Stimulated activated CD8-positive, alpha-beta memory T cell treated with anti-CD3 and anti-CD28 coated beads, Interleukin-4, amount 100 ng/mL, for 4 hours (primary cell): Measurements from ENCODE around the gene AMHR2.

Experiments used
- DNase-seq, 2 donors: peaks; one replicate each; pipeline ENCODE4 v3.0.0-alpha.2; 2020; ENCODE audit warnings: low read depth in 2 of 2, low spot score in 1 of 2

The AMHR2 gene

GRCh38 chr12:53452159-53453077 lies 28.8 kb downstream of the AMHR2 start:
- DNase-seq, result peak; percentile 59 to 61

- no peak for DNase-seq
Observed at GRCh38 chr12:53453953-53454640, 30.4 kb downstream of the AMHR2 start.

GRCh38 chr12:53454707-53455106 lies 31.1 kb downstream of the AMHR2 start:
- DNase-seq, result no peak

- no peak for DNase-seq
Observed at GRCh38 chr12:53456654-53457366, 33.2 kb downstream of the AMHR2 start.

GRCh38 chr12:53459097-53459496 lies 35.4 kb downstream of the AMHR2 start:
- no peak for DNase-seq

GRCh38 chr12:53461059-53461458 lies 37.4 kb downstream of the AMHR2 start:
- DNase-seq, result no peak

GRCh38 chr12:53461591-53461990 lies 37.9 kb downstream of the AMHR2 start:
- DNase-seq, result no peak

GRCh38 chr12:53462935-53463334 lies 39.3 kb downstream of the AMHR2 start:
- DNase-seq, result no peak

- DNase-seq, result no peak
Observed at GRCh38 chr12:53463802-53464560, 40.3 kb downstream of the AMHR2 start.

- DNase-seq, result no peak
Observed at GRCh38 chr12:53464685-53465418, 41.2 kb downstream of the AMHR2 start.

GRCh38 chr12:53465679-53466078 lies 42.0 kb downstream of the AMHR2 start:
- no peak for DNase-seq

GRCh38 chr12:53466640-53467039 lies 43.0 kb downstream of the AMHR2 start:
- no peak for DNase-seq

- no peak for DNase-seq
Observed at GRCh38 chr12:53467082-53467481, 43.4 kb downstream of the AMHR2 start.

- DNase-seq, result no peak
Observed at GRCh38 chr12:53467880-53468279, 44.2 kb downstream of the AMHR2 start.

- no peak for DNase-seq
Observed at GRCh38 chr12:53468282-53468681, 44.6 kb downstream of the AMHR2 start.

GRCh38 chr12:53472056-53472582 lies 48.5 kb downstream of the AMHR2 start:
- DNase-seq, result no peak

GRCh38 chr12:53474077-53474476 lies 50.4 kb downstream of the AMHR2 start:
- DNase-seq, result no peak

- DNase-seq, result no peak
Observed at GRCh38 chr12:53474819-53475218, 51.2 kb downstream of the AMHR2 start.

GRCh38 chr12:53476769-53477209 lies 53.1 kb downstream of the AMHR2 start:
- DNase-seq, result no peak

- DNase-seq, result no peak
Observed at GRCh38 chr12:53478865-53479264, 55.2 kb downstream of the AMHR2 start.
